ENCODE measurements around the gene NKAP. TPM values are rescaled to one million over a fixed set of nuclear protein-coding genes. Genes with fewer than 3 reads are reported as not detected.

Gene NKAP
- total and polyA plus RNA-seq, 2 donors (not counting 1 experiment from before 2014, with no cell fraction given): 2.3 to 17.9 TPM

GRCh38 chrX:119880552-119881437 is 62.8 kb downstream of the NKAP start:
- POLR2A ChIA-PET: no interaction called here
- Mint-ChIP-seq H3K27ac (no peak overlapping the region), H3K27me3 (no peaks in the 10 kb centered on the region), H3K9me3 (ENCODE audit: insufficient read depth) (no peaks in the 10 kb centered on the region), H3K4me3 (no peak overlapping the region), H3K4me1 (peaks cover 12% of the 10 kb centered on the region)
- H2AFZ ChIP-seq (ENCODE audit: insufficient read depth, low read depth, low read length, poor library complexity, severe bottlenecking): no peak overlapping the region
- no peaks in the 10 kb centered on the region for H3K79me2 ChIP-seq (ENCODE audit: control insufficient read depth, insufficient read depth, low read length)
- intact Hi-C loops (cut with micrococcal nuclease): loop anchor here (1.0 to 2.0 kb wide), 2 partner anchors 364 to 392 kb away; no protein-coding TSS in a partner anchor
- no peak for TF ChIP-seq EZH2 (IDR thresholded peaks at IDR 0.05; ENCODE audit: borderline replicate concordance, insufficient read depth, low read depth, low read length, poor library complexity, severe bottlenecking)
- TF ChIP-seq CTCF (IDR thresholded peaks at IDR 0.05): peak; percentile 54
- H3K4me1 ChIP-seq (ENCODE audit: control insufficient read depth in 2 of 2, insufficient read depth in 2 of 2, low read length in 2 of 2): peaks cover 0 to 5% of the 10 kb centered on the region in 2 donors
- peak; percentile 63 for ATAC-seq (ENCODE audit: low read depth)
- H4K20me1 ChIP-seq (ENCODE audit: control insufficient read depth, insufficient read depth, low read length, poor library complexity, severe bottlenecking): no peaks in the 10 kb centered on the region
- DNase-seq: peak; percentile 58
- H3K9me3 ChIP-seq (ENCODE audit: control extremely low read depth in 1 of 3, control insufficient read depth in 2 of 3, insufficient read depth in 1 of 3, low read length in 2 of 3): no peaks in the 10 kb centered on the region
- no peak overlapping the region for H3K9ac ChIP-seq (ENCODE audit: low read length)
- CTCF ChIA-PET: interaction anchor here (0.5 to 0.9 kb wide), 3 partner anchors 46 to 103 kb away, joined by 3 to 4 read pairs (median 3); partner anchors contain the start of gene RPL39
- no peak overlapping the region for H3K27ac ChIP-seq (ENCODE audit: low read length in 2 of 2)
- no peaks in the 10 kb centered on the region for H3K27me3 ChIP-seq (replicated peaks in 1 of 4; ENCODE audit: control extremely low read depth in 1 of 4, control insufficient read depth in 3 of 4, insufficient read depth in 4 of 4, low read length in 3 of 4)
- H3K4me3 ChIP-seq (ENCODE audit: control extremely low read depth in 1 of 5, extremely low read depth in 1 of 5, insufficient read depth in 1 of 5, low read depth in 2 of 5, low read length in 4 of 5): no peak overlapping the region
- no peak overlapping the region for H3K4me2 ChIP-seq (replicated peaks; ENCODE audit: low read depth, low read length, poor library complexity, severe bottlenecking)
- WGBS (ENCODE audit: insufficient coverage): 94% methylated on average over 7 of the region's 11 CpGs
- H3K36me3 ChIP-seq (replicated peaks in 1 of 2; ENCODE audit: control extremely low read depth in 1 of 2, control insufficient read depth in 1 of 2, extremely low read depth in 1 of 2, insufficient read depth in 2 of 2, low read length in 1 of 2): peaks cover 0 to 8% of the 10 kb centered on the region in 2 experiments

- H4K20me1 ChIP-seq (ENCODE audit: control insufficient read depth, insufficient read depth, low read length, poor library complexity, severe bottlenecking): no peaks in the 10 kb centered on the region
- H3K79me2 ChIP-seq (ENCODE audit: control insufficient read depth, insufficient read depth, low read length): no peaks in the 10 kb centered on the region
- H3K27ac ChIP-seq (ENCODE audit: low read length in 2 of 2): no peak overlapping the region
- no peaks in the 10 kb centered on the region for H3K27me3 ChIP-seq (replicated peaks in 1 of 4; ENCODE audit: control extremely low read depth in 1 of 4, control insufficient read depth in 3 of 4, insufficient read depth in 4 of 4, low read length in 3 of 4)
- DNase-seq: peak; percentile 42
- no peak for ATAC-seq (ENCODE audit: low read depth)
- no peak overlapping the region for H2AFZ ChIP-seq (ENCODE audit: insufficient read depth, low read depth, low read length, poor library complexity, severe bottlenecking)
- H3K9me3 ChIP-seq (ENCODE audit: control extremely low read depth in 1 of 3, control insufficient read depth in 2 of 3, insufficient read depth in 1 of 3, low read length in 2 of 3): no peaks in the 10 kb centered on the region
- H3K9me3 Mint-ChIP-seq (ENCODE audit: insufficient read depth): no peaks in the 10 kb centered on the region
- H3K9ac ChIP-seq (ENCODE audit: low read length): no peak overlapping the region
- peaks cover 12% of the 10 kb centered on the region for H3K4me1 Mint-ChIP-seq
- no peak for TF ChIP-seq EZH2 (IDR thresholded peaks at IDR 0.05; ENCODE audit: borderline replicate concordance, insufficient read depth, low read depth, low read length, poor library complexity, severe bottlenecking)
- no peak for TF ChIP-seq CTCF (IDR thresholded peaks at IDR 0.05)
- H3K4me2 ChIP-seq (replicated peaks; ENCODE audit: low read depth, low read length, poor library complexity, severe bottlenecking): no peak overlapping the region
- 60% methylated on average over 1 of the region's 5 CpGs for WGBS (ENCODE audit: insufficient coverage)
- ChIA-PET POLR2A (no interaction called here), CTCF (interaction anchor here (0.7 to 0.9 kb wide), 2 partner anchors 89 to 102 kb away, joined by 3 to 4 read pairs; partner anchors contain the start of gene RPL39)
- intact Hi-C loops (cut with micrococcal nuclease): loop anchor here (2.0 kb wide), 1 partner anchor 391 kb away; no protein-coding TSS in a partner anchor
- peak overlapping the region; percentile 20 for H3K27ac Mint-ChIP-seq
- peaks cover 0 to 8% of the 10 kb centered on the region in 2 experiments for H3K36me3 ChIP-seq (replicated peaks in 1 of 2; ENCODE audit: control extremely low read depth in 1 of 2, control insufficient read depth in 1 of 2, extremely low read depth in 1 of 2, insufficient read depth in 2 of 2, low read length in 1 of 2)
- peaks cover 0 to 5% of the 10 kb centered on the region in 2 donors for H3K4me1 ChIP-seq (ENCODE audit: control insufficient read depth in 2 of 2, insufficient read depth in 2 of 2, low read length in 2 of 2)
- H3K4me3 ChIP-seq (ENCODE audit: control extremely low read depth in 1 of 5, extremely low read depth in 1 of 5, insufficient read depth in 1 of 5, low read depth in 2 of 5, low read length in 4 of 5): no peak overlapping the region
- no peak overlapping the region for H3K4me3 Mint-ChIP-seq
- no peaks in the 10 kb centered on the region for H3K27me3 Mint-ChIP-seq
Observed at GRCh38 chrX:119880076-119880475, 63.5 kb downstream of the NKAP start.

Measured in B cell (primary cell).